ENCODE data around the gene RPS6KA2.

RPS6KA2 gene

GRCh38 chr6:166616261-166617238 is 10.5 kb downstream of the RPS6KA2 start:
- no peak for DNase-seq (ENCODE audit: low read depth)
- no peak overlapping the region for H3K4me3 ChIP-seq (ENCODE audit: low read depth, low read length)
- TF ChIP-seq CTCF (IDR thresholded peaks at IDR 0.05; ENCODE audit: low read depth, low read length, missing control alignments), result no peak

GRCh38 chr6:166615059-166615770 is 11.8 kb downstream of the RPS6KA2 start:
- TF ChIP-seq CTCF (IDR thresholded peaks at IDR 0.05; ENCODE audit: low read depth, low read length, missing control alignments), result no peak
- no peak for DNase-seq (ENCODE audit: low read depth)
- H3K4me3 ChIP-seq (ENCODE audit: low read depth, low read length), result no peak overlapping the region

DNA sequence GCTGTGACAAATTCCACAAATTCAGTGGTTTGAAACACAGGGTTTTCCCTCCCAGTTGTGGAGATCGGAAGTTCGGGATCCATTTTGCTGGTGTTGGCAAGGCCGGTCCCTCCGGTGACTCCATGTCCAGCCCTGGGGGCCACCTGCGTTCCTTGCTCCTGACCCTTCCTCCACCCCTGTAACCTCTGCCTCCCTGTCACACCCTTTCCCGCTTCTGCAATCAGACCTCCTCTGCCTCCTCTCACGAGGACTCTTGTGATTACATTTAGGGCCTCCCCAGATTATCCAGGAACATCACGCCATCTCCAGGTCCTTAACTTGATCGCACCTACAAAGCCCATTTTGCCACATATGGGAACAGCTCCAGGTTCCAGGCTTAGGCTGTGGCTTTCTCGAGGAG is 12.5 kb downstream of the RPS6KA2 start:
- H3K4me3 ChIP-seq (ENCODE audit: low read depth, low read length), result no peak overlapping the region
- DNase-seq (ENCODE audit: low read depth), result no peak
- no peak for TF ChIP-seq CTCF (IDR thresholded peaks at IDR 0.05; ENCODE audit: low read depth, low read length, missing control alignments)

DNA sequence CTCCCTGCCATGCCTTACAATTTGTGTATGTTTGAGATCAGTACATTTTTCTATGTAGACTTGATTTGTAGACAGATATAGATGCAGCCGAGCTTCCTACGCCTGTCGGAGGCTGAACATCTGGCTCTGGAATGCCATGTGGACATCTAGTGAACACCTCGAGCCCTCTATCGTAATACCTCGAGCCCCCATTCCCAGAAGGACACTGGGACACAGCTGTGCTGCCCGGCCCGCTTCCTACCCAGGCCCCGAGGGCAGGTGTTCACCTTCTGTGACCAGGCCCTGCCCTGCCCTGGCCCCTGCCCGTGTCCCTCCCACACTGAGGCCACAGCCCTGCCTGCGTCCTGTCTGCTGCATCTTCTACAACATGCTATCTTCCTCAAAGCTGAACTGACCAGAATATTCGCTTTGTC is 12.9 kb downstream of the RPS6KA2 start:
- no peak overlapping the region for H3K4me3 ChIP-seq (ENCODE audit: low read depth, low read length)
- no peak for TF ChIP-seq CTCF (IDR thresholded peaks at IDR 0.05; ENCODE audit: low read depth, low read length, missing control alignments)
- DNase-seq (ENCODE audit: low read depth), result no peak

- H3K4me3 ChIP-seq (ENCODE audit: low read depth, low read length), result no peak overlapping the region
- DNase-seq (ENCODE audit: low read depth), result no peak
- TF ChIP-seq CTCF (IDR thresholded peaks at IDR 0.05; ENCODE audit: low read depth, low read length, missing control alignments), result no peak
Observed at GRCh38 chr6:166613027-166613426, 14.0 kb downstream of the RPS6KA2 start.

GRCh38 chr6:166612471-166612881 is 14.6 kb downstream of the RPS6KA2 start:
- H3K4me3 ChIP-seq (ENCODE audit: low read depth, low read length), result no peak overlapping the region
- DNase-seq (ENCODE audit: low read depth), result no peak
- no peak for TF ChIP-seq CTCF (IDR thresholded peaks at IDR 0.05; ENCODE audit: low read depth, low read length, missing control alignments)

All from GM12864 (cell line).